HFFc6 (cell line): ENCODE data around the gene CYP2S1. TPM values are rescaled to one million over a fixed set of nuclear protein-coding genes. Genes with fewer than 3 reads are reported as not detected.
A peak's percentile ranks its signal among the peaks of the same experiment; 100 is the strongest.
"Not testable (repeated sequence)": the region's sequence is repeated elsewhere in the genome, so short reads cannot be mapped to it uniquely, and the experiment has no call there.

Experiments
- DNase-seq: peaks from one replicate; pipeline ENCODE4 v3.0.0-alpha.2; 2018
- H3K27ac Mint-ChIP-seq: 2 replicates; pipeline ENCODE4 v1.8.0; 2020; ENCODE audit warnings: mild to moderate bottlenecking, mixed read lengths
- H3K27me3 Mint-ChIP-seq: 2 replicates; pipeline ENCODE4 v1.8.0; 2021; ENCODE audit warnings: mild to moderate bottlenecking, moderate library complexity, mixed read lengths; ENCODE audit not compliant: insufficient read depth
- H3K36me3 Mint-ChIP-seq: 2 replicates; pipeline ENCODE4 v1.8.0; 2021; ENCODE audit warnings: low read depth, mixed read lengths
- H3K4me1 Mint-ChIP-seq: 2 replicates; pipeline ENCODE4 v1.8.0; 2020; ENCODE audit warnings: low read depth, mixed read lengths
- H3K4me3 Mint-ChIP-seq: 2 replicates; pipeline ENCODE4 v1.8.0; 2020; ENCODE audit warnings: mild to moderate bottlenecking, moderate library complexity, mixed read lengths
- H3K9me3 Mint-ChIP-seq: 2 replicates; pipeline ENCODE4 v1.8.0; 2020; ENCODE audit warnings: mild to moderate bottlenecking, mixed read lengths
- CTCF ChIP-seq: fragments of 200-600 bp; sonication (generic); IDR thresholded peaks from 2 replicates; pipeline ENCODE4 v1.5.0; 2021; ENCODE audit warnings: antibody characterized with exemption, mild to moderate bottlenecking
- long read RNA-seq: library from polyadenylated mRNA; unstranded; transcript quantifications from one replicate; pipeline ENCODE4 v2.0.0, GENCODE V29; 2019
- total RNA-seq, 6 experiments: library from RNA; stranded (reverse); fragmentation: NEBNext Ultra II Directional; extraction: Animal tissue kit (Norgen Biotek cat#: 25700); gene quantifications; 2 replicates in 1 of 6; 3 replicates in 5 of 6; pipeline ENCODE4 v1.2.3, GENCODE V29; 2021

CYP2S1 gene
- total RNA-seq, result 1 to 10 TPM in 3 of 6 experiments, under 1 TPM in 3; 0.65 to 1.6 (median 1.1) TPM
- long read RNA-seq, result 0 reads

- Mint-ChIP-seq H3K9me3 (no peaks in the 10 kb centered on the region), H3K36me3 (no peaks in the 10 kb centered on the region), H3K27me3 (peaks cover 36% of the 10 kb centered on the region), H3K4me1 (peaks cover 26% of the 10 kb centered on the region), H3K27ac (no peak within 1 kb of the TSS), H3K4me3 (peak within 1 kb of the TSS; percentile 60)
- no peak for DNase-seq
- TF ChIP-seq CTCF, result no peak
These were observed at the start of gene CYP2S1 for GRCh38 chr19:41192574-41193429. Gene CYP2S1, plus strand, starts transcription at chr19:41193219. Its CDS starts 46 bp downstream, at chr19:41193265.

- H3K9me3 Mint-ChIP-seq, result no peaks in the 10 kb centered on the region
- H3K4me1 Mint-ChIP-seq, result no peaks in the 10 kb centered on the region
- TF ChIP-seq CTCF, result peak; percentile 92
- peaks cover 14% of the 10 kb centered on the region for H3K27me3 Mint-ChIP-seq
- peak; percentile 78 for DNase-seq
- H3K27ac Mint-ChIP-seq, result no peak overlapping the region
- H3K36me3 Mint-ChIP-seq, result no peaks in the 10 kb centered on the region
- no peak overlapping the region for H3K4me3 Mint-ChIP-seq
These were observed 48.6 kb upstream of the CYP2S1 start for GRCh38 chr19:41144403-41144802.

- Mint-ChIP-seq H3K36me3 (no peaks in the 10 kb centered on the region), H3K27ac (no peak overlapping the region), H3K27me3 (peaks cover 11% of the 10 kb centered on the region), H3K9me3 (no peaks in the 10 kb centered on the region), H3K4me3 (no peak overlapping the region), H3K4me1 (no peaks in the 10 kb centered on the region)
- DNase-seq, result no peak
- TF ChIP-seq CTCF, result no peak
These were observed 43.2 kb upstream of the CYP2S1 start for GRCh38 chr19:41149831-41150230.

- not testable (repeated sequence) for DNase-seq, H3K4me1 Mint-ChIP-seq, H3K4me3 Mint-ChIP-seq, H3K36me3 Mint-ChIP-seq, H3K9me3 Mint-ChIP-seq, H3K27ac Mint-ChIP-seq
- H3K27me3 Mint-ChIP-seq, result peaks cover 11% of the 10 kb centered on the region; the same call in 1 of the 2 replicates
These were observed 42.0 kb upstream of the CYP2S1 start for GRCh38 chr19:41150986-41151385.

GRCh38 chr19:41154060-41154459, 39.0 kb upstream of the CYP2S1 start:
- H3K9me3 Mint-ChIP-seq, result no peaks in the 10 kb centered on the region
- no peak overlapping the region for H3K27ac Mint-ChIP-seq
- H3K4me3 Mint-ChIP-seq, result no peak overlapping the region
- TF ChIP-seq CTCF, result no peak
- H3K36me3 Mint-ChIP-seq, result no peaks in the 10 kb centered on the region
- H3K4me1 Mint-ChIP-seq, result no peaks in the 10 kb centered on the region
- DNase-seq, result no peak
- H3K27me3 Mint-ChIP-seq, result peaks cover 2% of the 10 kb centered on the region; the same call in 1 of the 2 replicates

- Mint-ChIP-seq H3K9me3 (no peaks in the 10 kb centered on the region), H3K4me3 (no peak overlapping the region), H3K36me3 (no peaks in the 10 kb centered on the region), H3K4me1 (no peaks in the 10 kb centered on the region), H3K27ac (no peak overlapping the region), H3K27me3 (peaks cover 2% of the 10 kb centered on the region; the same call in 1 of the 2 replicates)
- peak; percentile 59 for TF ChIP-seq CTCF
- DNase-seq, result no peak
These were observed 36.8 kb upstream of the CYP2S1 start for GRCh38 chr19:41156207-41156606.
